AG08396 (cell line): ENCODE results near the gene APMAP.
A peak's percentile ranks its signal among the peaks of the same experiment; 100 is the strongest.
"Not testable (repeated sequence)": the region's sequence is repeated elsewhere in the genome, so short reads cannot be mapped to it uniquely, and the experiment has no call there.

Experiments used
- DNase-seq: peaks from one replicate; pipeline ENCODE4 v3.0.0; 2012; ENCODE audit warnings: low spot score, mixed read lengths

The APMAP gene

GRCh38 chr20:25006431-25007167, 14.0 kb upstream of the APMAP start:
- DNase-seq: no peak

GRCh38 chr20:25005661-25006060, 13.1 kb upstream of the APMAP start:
- no peak for DNase-seq

- DNase-seq: no peak
These were observed 12.7 kb upstream of the APMAP start for GRCh38 chr20:25005220-25005619.

GRCh38 chr20:25003002-25003401, 10.5 kb upstream of the APMAP start:
- no peak for DNase-seq

- DNase-seq: not testable (repeated sequence)
These were observed 8.8 kb upstream of the APMAP start for GRCh38 chr20:25001323-25001722.

- DNase-seq: peak; percentile 68
These were observed 7.8 kb upstream of the APMAP start for GRCh38 chr20:25000268-25000801.

GRCh38 chr20:24999568-24999967, 7.0 kb upstream of the APMAP start:
- no peak for DNase-seq

- no peak for DNase-seq
These were observed 6.3 kb upstream of the APMAP start for GRCh38 chr20:24998631-24999445.

- DNase-seq: no peak
These were observed 5.6 kb upstream of the APMAP start for GRCh38 chr20:24998121-24998520.

- no peak for DNase-seq
These were observed 4.2 kb upstream of the APMAP start for GRCh38 chr20:24996449-24997377.

- DNase-seq: no peak
These were observed 3.3 kb upstream of the APMAP start for GRCh38 chr20:24995741-24996448.

GRCh38 chr20:24994470-24995368, 2.2 kb upstream of the APMAP start:
- peak; percentile 82 for DNase-seq

- DNase-seq: no peak
These were observed 1.6 kb upstream of the APMAP start for GRCh38 chr20:24994186-24994465.

GRCh38 chr20:24993337-24994185, 1.0 kb upstream of the APMAP start:
- peak; percentile 54 for DNase-seq

- peak; percentile 34 for DNase-seq
These were observed 559 bp downstream of the APMAP start for GRCh38 chr20:24991897-24992486.

GRCh38 chr20:24990810-24991252, 1.7 kb downstream of the APMAP start:
- DNase-seq: no peak

GRCh38 chr20:24989162-24989561, 3.4 kb downstream of the APMAP start:
- no peak for DNase-seq

GRCh38 chr20:24987873-24988835, 4.4 kb downstream of the APMAP start:
- no peak for DNase-seq
